ENCODE results near the gene RREB1. TPM values are rescaled to one million over a fixed set of nuclear protein-coding genes. Genes with fewer than 3 reads are reported as not detected.

RREB1 gene
- total RNA-seq, 4 donors from 2014 or later: 17.7 to 36.6 (median 28.8) TPM

DNA sequence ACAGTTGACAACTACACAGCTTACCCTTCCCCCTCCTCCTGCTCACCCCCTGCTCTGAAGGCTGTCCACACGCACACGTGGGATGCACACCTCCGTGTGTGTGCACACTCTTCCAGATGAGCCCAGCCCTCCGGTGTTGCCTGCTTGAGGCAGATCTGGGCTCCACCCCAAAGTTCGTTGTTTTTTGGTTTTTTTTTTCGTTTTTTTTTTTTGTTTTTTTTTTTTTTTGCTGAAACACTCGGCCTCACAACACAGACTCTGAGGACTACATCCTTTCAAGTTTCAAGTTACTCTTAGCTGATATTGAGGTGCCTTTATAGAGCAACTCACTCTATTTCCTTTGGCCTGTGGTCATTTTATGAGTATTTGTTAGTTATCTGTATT, 88.2 kb downstream of the RREB1 start:
- peaks cover 5 to 14% (median 8%) of the 10 kb centered on the region in 4 donors for H3K4me1 ChIP-seq
- H3K27ac ChIP-seq (replicated peaks in 1 of 4): no peak overlapping the region
- DNase-seq (ENCODE audit: extremely low spot score): no peak
- TF ChIP-seq POLR2A (IDR thresholded peaks at IDR 0.05; ENCODE audit: low read depth): no peak
- no peak for TF ChIP-seq CTCF (IDR thresholded peaks at IDR 0.05)
- no peak for TF ChIP-seq EP300 (IDR thresholded peaks at IDR 0.05)
- TF ChIP-seq POLR2AphosphoS5 (IDR thresholded peaks at IDR 0.05): no peak
- peaks cover 0 to 28% (median 4%) of the 10 kb centered on the region in 4 donors for H3K36me3 ChIP-seq
- H3K27me3 ChIP-seq: no peaks in the 10 kb centered on the region
- 64% methylated on average over 7 of the region's 7 CpGs for WGBS
- H3K4me3 ChIP-seq: no peak overlapping the region
- no peaks in the 10 kb centered on the region for H3K9me3 ChIP-seq
- intact Hi-C loops (cut with DNase I): no loop called here

- Histone ChIP-seq H3K4me1 (peaks cover 5 to 14% (median 8%) of the 10 kb centered on the region in 4 donors), H3K9me3 (no peaks in the 10 kb centered on the region), H3K27me3 (no peaks in the 10 kb centered on the region), H3K4me3 (no peak overlapping the region), H3K36me3 (peaks cover 0 to 32% (median 6%) of the 10 kb centered on the region in 4 donors), H3K27ac (replicated peaks in 1 of 4) (no peak overlapping the region)
- intact Hi-C loops (cut with DNase I): no loop called here
- no peak for DNase-seq (ENCODE audit: extremely low spot score)
- TF ChIP-seq POLR2A (IDR thresholded peaks at IDR 0.05; ENCODE audit: low read depth) (no peak), EP300 (IDR thresholded peaks at IDR 0.05) (no peak)
- 82% methylated on average over 4 of the region's 4 CpGs for WGBS
Measured at GRCh38 chr6:7196685-7197283, 89.0 kb downstream of the RREB1 start.

- intact Hi-C loops (cut with DNase I): no loop called here
- WGBS: 97% methylated on average over 6 of the region's 6 CpGs
- no peaks in the 10 kb centered on the region for H3K27me3 ChIP-seq
- peaks cover 5 to 14% (median 8%) of the 10 kb centered on the region in 4 donors for H3K4me1 ChIP-seq
- peaks cover 0 to 35% (median 14%) of the 10 kb centered on the region in 4 donors for H3K36me3 ChIP-seq
- TF ChIP-seq EP300 (IDR thresholded peaks at IDR 0.05) (no peak), POLR2AphosphoS5 (IDR thresholded peaks at IDR 0.05) (no peak), CTCF (IDR thresholded peaks at IDR 0.05) (no peak), POLR2A (IDR thresholded peaks at IDR 0.05; ENCODE audit: low read depth) (no peak)
- no peak overlapping the region for H3K4me3 ChIP-seq
- H3K27ac ChIP-seq (replicated peaks in 1 of 4): no peak overlapping the region
- H3K9me3 ChIP-seq: no peaks in the 10 kb centered on the region
- no peak for DNase-seq (ENCODE audit: extremely low spot score)
Measured at GRCh38 chr6:7197747-7198146, 90.0 kb downstream of the RREB1 start.

GRCh38 chr6:7198833-7199800, 91.4 kb downstream of the RREB1 start:
- intact Hi-C loops (cut with DNase I): no loop called here
- no peak for TF ChIP-seq EP300 (IDR thresholded peaks at IDR 0.05)
- TF ChIP-seq CTCF (IDR thresholded peaks at IDR 0.05): no peak
- TF ChIP-seq POLR2AphosphoS5 (IDR thresholded peaks at IDR 0.05): no peak
- TF ChIP-seq POLR2A (IDR thresholded peaks at IDR 0.05; ENCODE audit: low read depth): no peak
- 94% methylated on average over 11 of the region's 11 CpGs for WGBS

More at GRCh38 chr6:7198833-7199800, 91.4 kb downstream of the RREB1 start:
- Histone ChIP-seq H3K27me3 (no peaks in the 10 kb centered on the region), H3K36me3 (peaks cover 0 to 38% (median 24%) of the 10 kb centered on the region in 4 donors), H3K4me3 (no peak overlapping the region), H3K4me1 (peaks cover 5 to 14% (median 8%) of the 10 kb centered on the region in 4 donors), H3K27ac (replicated peaks in 1 of 4) (no peak overlapping the region), H3K9me3 (no peaks in the 10 kb centered on the region)
- no peak for DNase-seq (ENCODE audit: extremely low spot score)
